Measurements from ENCODE around the gene STAG1. TPM values are rescaled to one million over a fixed set of nuclear protein-coding genes. Genes with fewer than 3 reads are reported as not detected.
"Not testable (repeated sequence)": the region's sequence is repeated elsewhere in the genome, so short reads cannot be mapped to it uniquely, and the experiment has no call there.

Gene STAG1
- total RNA-seq, 2 experiments from 2014 or later = 34.1 to 36.2 TPM

DNA sequence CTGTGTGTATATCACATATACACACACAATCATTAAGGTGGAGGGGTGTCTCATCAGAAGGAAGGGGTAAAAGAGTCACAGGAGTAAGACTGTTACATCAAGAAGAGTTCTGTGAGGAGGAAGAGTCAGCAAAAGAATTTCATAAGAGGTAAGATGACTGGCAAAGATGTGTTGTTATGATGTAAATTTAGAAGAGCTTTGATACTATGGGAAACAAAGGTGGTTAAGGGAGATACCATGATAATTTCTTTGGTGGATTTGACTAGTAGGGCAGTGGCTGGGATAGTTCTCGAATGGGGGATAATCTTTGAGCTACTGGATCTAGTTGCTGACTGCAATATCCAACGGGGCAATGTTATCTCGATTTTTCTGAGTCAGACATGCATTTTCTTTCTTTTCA is 61.6 kb downstream of the STAG1 start:
- no peak for DNase-seq
- Mint-ChIP-seq H3K27me3 (no peaks in the 10 kb centered on the region), H3K4me3 (no peak overlapping the region), H3K4me1 (peaks cover 47% of the 10 kb centered on the region), H3K27ac (no peak overlapping the region), H3K9me3 (peaks cover 28% of the 10 kb centered on the region), H3K36me3 (ENCODE audit: low read depth) (peaks cover 57% of the 10 kb centered on the region)
- ChIA-PET POLR2A (no interaction called here), CTCF (interaction anchor here (0.6 to 1.2 kb wide), 2 partner anchors 62 to 78 kb away, joined by 3 to 4 read pairs; partner anchors contain the start of gene STAG1)

DNA sequence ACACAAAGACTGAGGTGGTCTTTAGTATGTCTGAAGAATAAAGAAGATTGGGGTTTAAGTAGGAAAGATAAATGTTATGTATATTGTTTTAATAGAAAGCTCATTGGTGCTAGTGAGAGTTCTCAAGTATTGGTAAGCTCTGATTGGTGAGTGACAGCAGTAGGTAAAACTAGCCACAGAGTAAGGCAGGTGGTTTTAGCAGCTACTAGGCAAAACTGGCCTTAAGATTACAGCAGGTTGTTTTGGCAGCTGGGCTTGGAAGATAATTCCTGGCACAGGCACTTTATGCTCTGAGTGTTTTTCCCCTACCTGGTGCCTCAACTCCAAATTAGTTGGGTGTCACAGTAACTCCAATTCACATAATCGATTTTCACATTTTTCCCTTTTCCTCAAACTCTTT is 66.3 kb downstream of the STAG1 start:
- CTCF ChIA-PET = interaction anchor here (0.8 to 1.2 kb wide), 2 partner anchors 11 to 67 kb away, joined by 3 read pairs; partner anchors contain the start of gene STAG1
- H3K4me1 Mint-ChIP-seq = peaks cover 22% of the 10 kb centered on the region
- DNase-seq = no peak
- H3K9me3 Mint-ChIP-seq = peaks cover 6% of the 10 kb centered on the region
- no peaks in the 10 kb centered on the region for H3K27me3 Mint-ChIP-seq
- no peak overlapping the region for H3K4me3 Mint-ChIP-seq
- H3K27ac Mint-ChIP-seq = no peak overlapping the region
- POLR2A ChIA-PET = no interaction called here
- H3K36me3 Mint-ChIP-seq (ENCODE audit: low read depth) = peaks cover 33% of the 10 kb centered on the region

DNA sequence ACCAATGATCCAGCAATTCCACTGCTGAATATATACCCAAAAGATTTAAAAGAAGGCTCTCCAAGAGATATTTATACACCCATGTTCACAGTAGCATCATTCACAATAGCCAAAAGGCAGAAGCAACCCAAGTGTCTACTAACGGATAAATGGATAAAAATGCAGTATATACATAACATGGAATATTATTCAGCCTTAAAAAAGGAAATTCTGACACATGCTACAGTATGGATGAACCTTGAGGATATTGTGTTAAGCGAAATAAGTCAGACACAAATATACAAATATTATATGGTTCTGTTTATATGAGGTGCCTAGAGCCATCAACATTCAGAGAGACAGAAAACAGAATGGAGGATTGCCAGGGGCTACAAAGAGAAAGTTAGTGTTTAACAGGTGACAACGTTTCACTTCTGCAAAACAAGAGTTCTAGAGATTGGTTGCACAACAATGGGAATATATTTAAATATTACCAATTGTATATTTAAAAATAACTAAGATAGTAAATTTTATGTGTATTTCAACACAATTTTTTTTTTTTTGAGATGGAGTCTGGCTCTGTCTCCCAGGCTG is 69.4 kb downstream of the STAG1 start:
- ChIA-PET POLR2A (no interaction called here), CTCF (no interaction called here)
- Mint-ChIP-seq H3K9me3 (peaks cover 2% of the 10 kb centered on the region), H3K36me3 (ENCODE audit: low read depth) (peaks cover 16% of the 10 kb centered on the region), H3K4me1 (peaks cover 2% of the 10 kb centered on the region), H3K27me3 (no peaks in the 10 kb centered on the region), H3K4me3 (no peak overlapping the region), H3K27ac (no peak overlapping the region)
- DNase-seq = no peak

DNA sequence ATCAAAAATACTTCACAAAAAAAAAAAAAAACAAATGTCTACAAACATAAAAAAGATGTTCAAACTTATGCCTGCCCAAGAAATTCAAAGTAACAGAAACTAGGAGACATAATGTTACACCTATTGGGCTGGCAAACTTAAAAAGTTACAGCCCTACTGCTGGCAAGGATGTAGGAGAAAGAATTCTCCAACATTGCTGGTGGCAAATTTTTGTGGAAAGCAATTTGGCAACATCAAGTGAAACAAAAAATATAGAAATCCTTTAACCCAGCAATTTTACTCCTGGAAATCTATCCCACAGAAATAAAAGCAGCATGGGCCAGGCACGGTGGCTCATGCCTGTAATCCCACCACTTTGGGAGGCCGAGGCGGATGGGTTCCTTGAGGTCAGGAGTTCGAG is 73.2 kb downstream of the STAG1 start:
- POLR2A ChIA-PET = interaction anchor here (0.7 kb wide), 1 partner anchor 354 kb away, joined by 3 read pairs; no protein-coding TSS in a partner anchor
- Mint-ChIP-seq H3K9me3 (peaks cover under 1% of the 10 kb centered on the region), H3K27me3 (no peaks in the 10 kb centered on the region), H3K27ac (no peak overlapping the region), H3K4me3 (no peak overlapping the region), H3K36me3 (ENCODE audit: low read depth) (peaks cover 6% of the 10 kb centered on the region), H3K4me1 (peaks cover 12% of the 10 kb centered on the region)
- CTCF ChIA-PET = interaction anchor here (0.7 kb wide), 2 partner anchors 73 to 74 kb away, joined by 3 to 4 read pairs; no protein-coding TSS in a partner anchor
- DNase-seq = no peak

DNA sequence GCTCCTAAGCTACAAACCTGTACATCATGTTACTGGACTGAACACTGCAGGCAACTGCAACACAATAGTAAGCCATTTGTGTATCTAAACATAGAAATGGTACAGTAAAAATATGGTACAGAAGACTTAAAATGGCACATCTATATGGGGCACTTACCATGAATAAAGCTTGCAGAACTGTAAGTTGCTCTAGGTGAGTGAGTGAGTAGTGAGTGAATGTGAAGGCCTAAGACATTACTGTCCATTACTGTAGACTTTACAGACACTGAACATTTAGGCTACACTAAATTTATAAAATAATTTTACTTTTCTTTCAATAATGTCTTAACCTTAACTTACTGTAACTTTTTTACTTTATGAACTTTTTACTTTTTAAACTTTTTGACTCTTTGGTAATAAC is 76.2 kb downstream of the STAG1 start:
- ChIA-PET POLR2A (no interaction called here), CTCF (interaction anchor here (1.2 to 1.5 kb wide), 2 partner anchors 76 to 90 kb away, joined by 3 to 6 read pairs; partner anchors contain the start of gene STAG1)
- Mint-ChIP-seq H3K4me3 (no peak overlapping the region), H3K4me1 (peaks cover 12% of the 10 kb centered on the region), H3K9me3 (no peaks in the 10 kb centered on the region), H3K27ac (no peak overlapping the region), H3K36me3 (ENCODE audit: low read depth) (peaks cover 10% of the 10 kb centered on the region), H3K27me3 (no peaks in the 10 kb centered on the region)
- no peak for DNase-seq

DNA sequence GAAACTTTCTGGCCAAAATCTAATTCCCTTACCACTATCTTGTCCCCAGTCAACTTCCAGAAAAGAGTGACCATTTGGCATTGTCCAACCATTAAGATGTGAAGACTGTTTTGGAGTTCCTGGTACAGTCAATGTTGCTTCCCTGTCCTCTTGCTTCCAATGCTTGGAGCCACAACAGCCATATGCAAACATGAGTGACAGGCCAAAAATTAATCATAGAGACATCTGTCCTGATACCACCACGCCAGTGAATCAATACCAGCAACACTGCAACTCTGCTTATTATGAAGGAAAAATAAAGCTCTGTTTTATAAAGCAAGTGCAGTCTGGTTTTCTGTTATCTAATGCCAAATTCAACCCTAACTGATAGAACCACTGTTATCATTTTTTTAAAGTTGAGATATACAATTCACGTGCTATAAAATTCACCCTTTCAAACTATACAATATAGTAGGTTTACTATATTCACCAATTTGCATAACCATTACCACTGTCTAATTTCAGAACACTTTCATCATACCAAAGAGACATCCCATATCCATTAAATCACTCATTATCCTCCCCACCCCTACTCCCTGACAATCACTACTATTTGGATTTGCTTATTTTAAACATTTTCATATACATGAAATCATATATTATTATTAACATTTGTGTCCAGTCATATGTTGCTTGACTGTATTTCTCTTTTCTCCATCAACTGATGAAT is 76.9 kb downstream of the STAG1 start:
- no peak for DNase-seq
- Mint-ChIP-seq H3K27ac (no peak overlapping the region), H3K4me3 (no peak overlapping the region), H3K36me3 (ENCODE audit: low read depth) (peaks cover 10% of the 10 kb centered on the region), H3K9me3 (no peaks in the 10 kb centered on the region), H3K27me3 (no peaks in the 10 kb centered on the region), H3K4me1 (peaks cover 12% of the 10 kb centered on the region)
- POLR2A ChIA-PET = no interaction called here
- CTCF ChIA-PET = interaction anchor here (1.0 kb wide), 1 partner anchor 10 kb away, joined by 3 read pairs; no protein-coding TSS in a partner anchor

DNA sequence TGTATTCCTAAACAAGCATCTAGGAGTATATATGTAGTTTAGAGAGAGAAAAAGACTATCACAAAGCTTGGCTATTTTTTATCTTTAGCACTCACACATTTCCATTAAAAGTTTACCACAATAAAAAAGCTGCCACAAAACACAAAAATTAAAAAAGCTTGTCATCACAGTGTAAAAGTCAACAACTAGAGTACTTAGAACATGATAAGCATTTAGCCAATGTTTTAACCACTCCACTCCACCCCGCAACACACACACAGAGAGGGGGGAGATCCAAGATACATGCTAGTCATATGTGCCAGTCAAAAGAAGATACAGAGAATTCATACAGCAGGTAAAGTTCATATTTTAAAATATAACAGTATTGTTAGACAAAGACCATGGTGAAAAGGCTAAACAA is 79.7 kb downstream of the STAG1 start:
- CTCF ChIA-PET = interaction anchor here (1.3 kb wide), 1 partner anchor 80 kb away, joined by 4 read pairs; the partner anchor contains the start of gene STAG1
- Mint-ChIP-seq H3K4me1 (peaks cover 12% of the 10 kb centered on the region), H3K9me3 (no peaks in the 10 kb centered on the region), H3K27ac (no peak overlapping the region), H3K27me3 (no peaks in the 10 kb centered on the region), H3K36me3 (ENCODE audit: low read depth) (peaks cover 15% of the 10 kb centered on the region), H3K4me3 (no peak overlapping the region)
- DNase-seq = no peak
- POLR2A ChIA-PET = no interaction called here

DNA sequence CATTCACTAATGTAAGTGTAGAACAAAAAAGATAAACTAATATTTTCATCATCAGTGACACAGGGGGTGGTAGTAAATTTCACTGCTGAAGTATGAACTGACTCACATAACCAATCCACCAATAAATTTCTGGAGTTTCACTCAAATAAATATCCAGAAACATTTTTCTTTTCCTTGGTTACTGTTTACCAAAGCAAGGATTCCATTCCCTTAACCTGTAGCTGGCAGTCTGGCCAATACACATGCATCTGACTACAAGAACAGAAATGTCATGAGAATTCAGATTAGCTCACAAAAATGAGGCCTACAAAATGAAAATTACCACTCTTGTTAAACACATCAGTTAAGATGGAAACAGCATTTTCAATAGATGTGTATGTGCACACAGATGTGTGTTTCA is 80.3 kb downstream of the STAG1 start:
- no peak for DNase-seq
- H3K4me3 Mint-ChIP-seq = no peak overlapping the region
- peaks cover 19% of the 10 kb centered on the region for H3K36me3 Mint-ChIP-seq (ENCODE audit: low read depth)
- H3K4me1 Mint-ChIP-seq = peaks cover 12% of the 10 kb centered on the region
- no peak overlapping the region for H3K27ac Mint-ChIP-seq
- H3K9me3 Mint-ChIP-seq = peaks cover 2% of the 10 kb centered on the region
- ChIA-PET CTCF (no interaction called here), POLR2A (no interaction called here)
- H3K27me3 Mint-ChIP-seq = no peaks in the 10 kb centered on the region

DNA sequence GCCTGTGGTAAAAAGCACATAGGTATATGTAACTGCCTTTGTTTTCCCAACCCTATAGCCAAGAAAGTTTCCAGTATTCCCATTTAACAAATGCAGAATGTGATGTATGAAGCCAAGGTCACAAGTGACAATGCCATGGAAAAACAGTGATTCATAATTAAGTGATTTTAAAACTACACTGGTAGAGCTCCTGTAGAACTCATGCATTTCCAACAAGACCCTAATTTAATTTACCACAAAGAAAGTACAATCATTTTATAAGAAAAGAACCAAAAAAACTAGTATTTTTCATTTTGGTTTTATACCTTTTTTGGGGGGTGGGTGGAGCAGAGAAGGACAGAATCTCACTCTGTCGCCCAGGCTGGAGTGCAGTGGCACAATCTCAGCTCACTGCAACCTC is 82.0 kb downstream of the STAG1 start:
- peaks cover 7% of the 10 kb centered on the region for H3K4me1 Mint-ChIP-seq
- peaks cover 2% of the 10 kb centered on the region for H3K9me3 Mint-ChIP-seq
- peaks cover 19% of the 10 kb centered on the region for H3K36me3 Mint-ChIP-seq (ENCODE audit: low read depth)
- ChIA-PET CTCF (no interaction called here), POLR2A (no interaction called here)
- H3K27me3 Mint-ChIP-seq = no peaks in the 10 kb centered on the region
- no peak overlapping the region for H3K4me3 Mint-ChIP-seq
- no peak overlapping the region for H3K27ac Mint-ChIP-seq
- DNase-seq = no peak

DNA sequence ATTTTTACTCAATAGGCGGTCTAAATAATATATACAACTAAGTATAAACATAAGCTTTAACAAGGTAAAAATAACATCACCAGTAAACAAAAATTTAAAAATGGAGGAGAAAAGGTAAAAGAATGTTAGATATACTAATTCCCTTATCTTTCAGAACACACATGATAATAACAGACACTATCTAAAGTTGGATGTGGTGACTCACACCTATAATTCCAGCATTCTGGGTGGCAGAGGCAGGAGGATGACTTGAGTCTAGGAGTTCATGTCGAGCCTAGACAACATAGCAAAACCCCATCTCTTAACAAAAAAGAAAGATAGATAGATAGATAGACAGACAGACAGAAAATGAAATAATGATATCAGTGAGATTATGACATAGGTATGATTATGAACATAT is 85.1 kb downstream of the STAG1 start:
- CTCF ChIA-PET = no interaction called here
- H3K36me3 Mint-ChIP-seq (ENCODE audit: low read depth) = peaks cover 23% of the 10 kb centered on the region
- H3K27me3 Mint-ChIP-seq = no peaks in the 10 kb centered on the region

DNA sequence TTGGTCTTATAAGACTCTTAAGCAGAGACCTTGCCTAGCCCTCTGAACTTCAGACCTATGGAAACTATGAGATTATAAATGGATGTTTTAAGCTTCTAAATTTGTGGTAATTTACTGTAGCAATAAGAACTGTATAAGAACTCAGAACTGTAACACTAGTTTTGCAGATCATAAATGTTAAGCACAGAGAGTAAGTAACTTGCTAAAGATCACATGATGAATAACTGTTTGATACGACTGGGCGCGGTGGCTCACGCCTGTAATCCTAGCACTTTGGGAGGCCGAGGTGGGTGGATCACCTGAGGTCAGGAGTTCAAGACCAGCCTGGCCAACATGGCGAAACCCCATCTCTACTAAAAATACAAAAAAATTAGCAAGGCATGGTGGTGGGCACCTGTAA is 85.9 kb downstream of the STAG1 start:
- H3K9me3 Mint-ChIP-seq, H3K4me3 Mint-ChIP-seq, H3K4me1 Mint-ChIP-seq, CTCF ChIA-PET, DNase-seq, H3K27me3 Mint-ChIP-seq, H3K27ac Mint-ChIP-seq, POLR2A ChIA-PET: not testable (repeated sequence)
- H3K36me3 Mint-ChIP-seq (ENCODE audit: low read depth) = peaks cover 18% of the 10 kb centered on the region

More for the DNA sequence above, 85.1 kb downstream of the STAG1 start:
- POLR2A ChIA-PET = interaction anchor here (1.3 kb wide), 1 partner anchor 85 kb away, joined by 3 read pairs; the partner anchor contains the start of gene STAG1
- DNase-seq = no peak
- H3K9me3 Mint-ChIP-seq = peaks cover 2% of the 10 kb centered on the region
- H3K4me3 Mint-ChIP-seq = no peak overlapping the region
- no peak overlapping the region for H3K27ac Mint-ChIP-seq
- H3K4me1 Mint-ChIP-seq = peaks cover 3% of the 10 kb centered on the region

DNA sequence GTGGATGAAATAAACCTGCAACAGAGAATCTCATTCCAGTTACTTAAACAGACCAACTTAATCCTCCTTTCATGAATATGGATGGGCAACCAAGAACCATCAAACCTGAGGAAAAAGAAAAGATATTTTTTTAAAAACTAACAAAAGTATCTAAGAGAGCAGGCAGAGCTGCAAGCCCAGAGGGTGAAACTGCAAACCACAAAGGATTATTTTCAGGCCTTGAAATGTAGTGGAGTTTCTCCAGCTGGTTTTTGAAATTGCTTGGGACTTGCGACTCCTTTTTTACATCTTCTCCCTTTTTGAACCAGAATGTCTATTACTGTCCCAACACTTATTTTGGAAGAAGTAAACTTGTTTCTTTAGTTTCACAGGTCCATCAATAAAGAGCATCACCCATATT is 87.4 kb downstream of the STAG1 start:
- Mint-ChIP-seq H3K9me3 (peaks cover 2% of the 10 kb centered on the region), H3K27ac (no peak overlapping the region), H3K4me1 (peaks cover 3% of the 10 kb centered on the region), H3K4me3 (no peak overlapping the region), H3K27me3 (no peaks in the 10 kb centered on the region), H3K36me3 (ENCODE audit: low read depth) (peaks cover 15% of the 10 kb centered on the region)
- DNase-seq = no peak
- ChIA-PET POLR2A (no interaction called here), CTCF (no interaction called here)

DNA sequence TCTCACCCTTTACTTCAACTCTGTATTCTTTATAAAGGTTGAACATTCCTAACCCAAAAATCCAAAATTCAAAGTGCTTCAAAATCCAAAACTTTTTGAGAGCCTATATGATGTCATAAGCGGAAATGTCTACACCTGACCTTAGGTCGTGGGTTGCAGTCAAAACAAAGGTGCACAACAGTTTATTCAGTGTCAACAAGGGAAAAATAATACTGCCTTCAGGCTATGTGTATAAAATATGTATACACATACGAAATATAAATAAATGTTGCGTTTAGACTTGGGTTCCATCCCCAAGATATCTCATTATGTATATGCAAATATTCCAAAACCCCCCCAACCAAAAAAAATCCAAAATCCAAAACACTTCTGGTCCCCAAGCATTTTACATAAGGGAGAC is 90.9 kb downstream of the STAG1 start:
- no peaks in the 10 kb centered on the region for H3K27me3 Mint-ChIP-seq
- POLR2A ChIA-PET = no interaction called here
- no peak for DNase-seq
- peaks cover 3% of the 10 kb centered on the region for H3K9me3 Mint-ChIP-seq
- H3K4me3 Mint-ChIP-seq = no peak overlapping the region
- peaks cover 3% of the 10 kb centered on the region for H3K4me1 Mint-ChIP-seq
- CTCF ChIA-PET = no interaction called here
- no peak overlapping the region for H3K27ac Mint-ChIP-seq
- peaks cover 9% of the 10 kb centered on the region for H3K36me3 Mint-ChIP-seq (ENCODE audit: low read depth)

Measured in activated CD4-positive, alpha-beta memory T cell treated with anti-CD3 and anti-CD28 coated beads, Interleukin-2, amount 10 ng/mL, durations not matched to agents 7 days and 5 days (primary cell).